HEK293 (cell line): Measurements from ENCODE around the gene LTB4R.

Experiments used
- BCL11B ChIP-seq: fragments of 450-650 bp; formaldehyde crosslinking; IDR thresholded peaks from 2 replicates; pipeline ENCODE4 v1.5.1; 2016; ENCODE audit warnings: low read depth, missing biosample characterization, missing genetic modification characterization
- CTCF ChIP-seq: fragments of 450-650 bp; formaldehyde crosslinking; IDR thresholded peaks from 2 replicates; pipeline ENCODE4 v1.5.1; 2016; ENCODE audit warnings: missing biosample characterization, missing genetic modification characterization
- HOXD13 ChIP-seq: sonication (generic); formaldehyde crosslinking; IDR thresholded peaks from 2 replicates; pipeline ENCODE4 v1.8.0; 2022; ENCODE audit warnings: missing genetic modification reagents, borderline replicate concordance
- PBX3 ChIP-seq: sonication (generic); formaldehyde crosslinking; IDR thresholded peaks from 2 replicates; pipeline ENCODE4 v1.8.1; 2022; ENCODE audit warnings: mild to moderate bottlenecking, moderate library complexity, missing genetic modification reagents
- ZNF16 ChIP-seq: fragments of 450-650 bp; formaldehyde crosslinking; IDR thresholded peaks from 2 replicates; pipeline ENCODE4 v1.5.1; 2016; ENCODE audit warnings: low read depth, missing biosample characterization, missing genetic modification characterization
- ZNF202 ChIP-seq: fragments of 450-650 bp; formaldehyde crosslinking; IDR thresholded peaks from 2 replicates; pipeline ENCODE4 v1.5.1; 2016; ENCODE audit warnings: missing biosample characterization, missing genetic modification characterization, borderline replicate concordance
- ZNF302 ChIP-seq: fragments of 450-650 bp; formaldehyde crosslinking; IDR thresholded peaks from 2 replicates; pipeline ENCODE4 v1.5.1; 2016; ENCODE audit warnings: missing biosample characterization, missing genetic modification characterization, low read depth
- ZNF354C ChIP-seq: fragments of 450-650 bp; formaldehyde crosslinking; IDR thresholded peaks from 2 replicates; pipeline ENCODE4 v1.5.1; 2016; ENCODE audit warnings: missing biosample characterization, missing genetic modification characterization, low read depth, borderline replicate concordance
- ZNF530 ChIP-seq: fragments of 450-650 bp; formaldehyde crosslinking; IDR thresholded peaks from 2 replicates; pipeline ENCODE4 v1.5.1; 2016; ENCODE audit warnings: low read depth, missing biosample characterization, missing genetic modification characterization
- ZNF596 ChIP-seq: fragments of 450-650 bp; IDR thresholded peaks from 2 replicates; pipeline ENCODE4 v1.5.0; 2018; ENCODE audit warnings: missing biosample characterization, mild to moderate bottlenecking, missing genetic modification characterization, moderate library complexity
- ZNF629 ChIP-seq: fragments of 450-650 bp; formaldehyde crosslinking; IDR thresholded peaks from 2 replicates; pipeline ENCODE4 v1.5.1; 2017; ENCODE audit warnings: missing biosample characterization, missing genetic modification characterization
- ZNF792 ChIP-seq: fragments of 450-650 bp; formaldehyde crosslinking; IDR thresholded peaks from 2 replicates; pipeline ENCODE4 v1.5.1; 2016; ENCODE audit warnings: missing biosample characterization, missing genetic modification characterization

DNA sequence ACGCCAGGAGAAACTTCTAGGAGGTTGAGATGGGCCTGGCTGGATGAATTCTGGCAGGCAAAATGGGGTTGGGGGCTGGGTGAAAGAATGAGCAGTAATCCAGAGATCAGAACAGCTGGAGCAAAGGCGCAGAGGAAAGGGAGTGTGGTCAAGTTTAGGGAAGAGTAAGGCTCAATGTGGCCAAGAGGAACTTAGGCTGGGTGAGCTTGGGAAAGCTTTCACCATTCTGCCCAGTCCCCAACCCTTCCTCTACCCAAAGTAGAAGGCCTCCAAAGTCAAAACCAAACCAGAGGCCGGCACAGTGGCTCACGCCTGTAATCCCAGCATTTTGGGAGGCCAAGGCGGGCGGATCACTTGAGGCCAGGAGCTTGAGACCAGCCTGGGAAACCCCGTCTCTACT is 29.7 kb upstream of the LTB4R start:
- TF ChIP-seq ZNF596 (tag by site-specific recombination) (no peak), ZNF202 (tag by site-specific recombination) (no peak), ZNF302 (tag by site-specific recombination) (no peak), CTCF (tag by site-specific recombination) (no peak), ZNF354C (tag by site-specific recombination) (no peak), ZNF16 (tag by site-specific recombination) (no peak), PBX3 (CRISPR knock-in tag) (no peak), ZNF792 (tag by site-specific recombination) (no peak), ZNF530 (tag by site-specific recombination) (no peak), ZNF629 (tag by site-specific recombination) (no peak), BCL11B (tag by site-specific recombination) (no peak), HOXD13 (CRISPR knock-in tag) (no peak)
